Activated T-helper 1 cell treated with Interleukin-2 at 50 U/mL for 16 hours (primary cell): ENCODE measurements around the gene NUBP1.

Source experiments
- DNase-seq: peaks from one replicate; pipeline ENCODE4 v3.0.0-alpha.2; 2020; ENCODE audit warnings: low read depth

NUBP1 gene

GRCh38 chr16:10806698-10807097 is 63.1 kb downstream of the NUBP1 start:
- DNase-seq = no peak

DNA sequence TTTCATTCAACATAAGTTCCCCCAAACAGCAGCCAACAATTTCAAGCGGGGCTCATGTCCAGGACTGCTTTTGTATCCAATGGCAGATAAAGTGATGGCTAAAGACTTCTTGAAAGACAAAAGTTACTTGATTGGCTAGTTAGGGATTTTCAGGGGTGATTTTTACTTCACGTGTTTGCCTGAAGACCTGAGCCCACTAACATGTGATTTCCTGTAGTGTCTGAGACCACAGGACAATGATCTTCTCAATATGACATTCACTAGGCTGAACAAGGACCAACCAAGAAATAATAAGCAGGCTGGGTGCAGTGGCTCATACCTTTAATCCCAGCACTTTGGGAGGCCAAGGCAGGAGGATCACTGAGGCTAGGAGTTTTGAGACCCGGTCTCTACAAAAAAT is 64.6 kb downstream of the NUBP1 start:
- no peak for DNase-seq

DNA sequence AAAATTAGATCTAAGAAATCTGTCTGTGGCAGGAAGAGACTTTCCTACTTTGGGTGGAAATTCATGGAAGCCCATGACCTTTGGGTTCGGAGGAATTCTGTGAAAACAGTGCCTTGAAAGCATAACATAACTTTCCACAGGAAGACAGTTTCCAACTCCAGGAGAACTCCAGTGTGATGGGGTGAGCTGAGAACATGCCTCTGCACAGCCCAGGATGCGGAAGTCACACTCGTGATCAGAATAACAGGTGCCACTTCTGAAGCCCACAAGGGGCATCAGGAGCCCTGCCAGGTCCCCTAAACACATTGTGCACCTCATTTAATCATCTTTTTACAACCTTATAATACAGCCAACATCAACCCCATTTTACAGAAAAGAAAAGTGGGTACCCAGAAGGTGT is 65.2 kb downstream of the NUBP1 start:
- DNase-seq = no peak

DNA sequence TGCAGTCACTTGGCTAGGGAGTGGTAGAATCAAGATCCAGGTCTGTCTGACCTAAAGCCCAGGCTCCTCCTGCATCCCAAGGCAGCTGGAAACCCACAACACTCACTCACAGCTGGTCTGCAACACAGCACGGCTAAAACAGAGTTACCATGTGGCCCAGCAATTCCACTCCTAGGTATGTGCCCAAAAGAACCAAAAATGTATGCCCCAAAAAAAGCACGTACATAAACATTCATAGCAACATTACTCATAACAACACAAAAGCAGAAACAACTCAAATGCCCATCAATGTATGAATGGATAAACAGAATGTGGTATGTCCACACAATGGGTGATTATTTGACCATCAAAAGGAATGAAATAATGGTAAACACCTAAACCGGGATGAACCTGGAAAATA is 66.1 kb downstream of the NUBP1 start:
- no peak for DNase-seq

DNA sequence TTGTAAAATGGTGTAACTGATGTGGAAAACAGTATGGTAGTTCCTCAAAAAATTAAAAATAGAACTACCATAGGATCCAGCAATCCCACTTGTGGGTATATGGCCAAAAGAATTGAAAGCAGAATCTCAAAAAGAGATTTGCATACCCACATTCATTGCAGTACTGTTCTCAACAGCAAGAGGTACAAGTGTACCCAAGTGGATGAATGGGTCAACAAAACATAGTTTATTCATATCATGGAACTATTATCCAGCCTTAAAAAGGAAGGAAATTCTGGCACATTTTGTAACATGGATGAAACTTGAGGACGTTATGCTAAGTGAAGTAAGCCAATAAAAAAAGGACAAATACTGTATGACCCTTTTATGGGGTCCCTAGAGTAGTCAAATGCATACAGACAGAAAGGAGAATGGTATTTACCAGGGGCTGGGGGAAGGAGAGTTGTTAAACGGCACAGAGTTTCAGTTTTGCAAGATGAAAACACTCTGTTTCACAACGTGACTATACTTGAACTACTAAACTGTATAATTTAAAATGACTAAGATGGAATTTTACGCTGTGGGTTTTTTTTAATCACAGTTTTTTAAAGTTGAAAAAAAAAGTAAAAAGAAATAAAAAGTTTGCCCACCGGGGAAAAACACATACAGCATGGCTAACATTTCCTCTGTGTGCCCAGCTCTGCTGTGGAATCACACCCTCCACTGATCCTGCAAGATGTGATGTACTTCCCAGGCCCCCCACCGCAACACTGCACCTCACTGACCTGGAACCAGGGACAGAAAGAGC is 68.9 kb downstream of the NUBP1 start:
- no peak for DNase-seq

GRCh38 chr16:10813099-10813455 is 69.4 kb downstream of the NUBP1 start:
- no peak for DNase-seq

- no peak for DNase-seq
These were observed 73.9 kb downstream of the NUBP1 start for GRCh38 chr16:10817514-10817913.

- DNase-seq = no peak
These were observed 74.6 kb downstream of the NUBP1 start, which contains the start of gene TVP23A for GRCh38 chr16:10817963-10818941. TSS of gene TVP23A (minus strand) at chr16:10818794. CDS start at chr16:10818493, 301 bp downstream.
